HG02798 (cell line): ENCODE results near the gene RBM4B.

ENCODE experiments used
- ATAC-seq: cut with Tn5 transposase; IDR thresholded peaks from one replicate; pipeline ENCODE4 v1.9.1; 2021; ENCODE audit warnings: mild to moderate bottlenecking; ENCODE audit not compliant: unreplicated experiment, poor library complexity

Gene RBM4B

DNA sequence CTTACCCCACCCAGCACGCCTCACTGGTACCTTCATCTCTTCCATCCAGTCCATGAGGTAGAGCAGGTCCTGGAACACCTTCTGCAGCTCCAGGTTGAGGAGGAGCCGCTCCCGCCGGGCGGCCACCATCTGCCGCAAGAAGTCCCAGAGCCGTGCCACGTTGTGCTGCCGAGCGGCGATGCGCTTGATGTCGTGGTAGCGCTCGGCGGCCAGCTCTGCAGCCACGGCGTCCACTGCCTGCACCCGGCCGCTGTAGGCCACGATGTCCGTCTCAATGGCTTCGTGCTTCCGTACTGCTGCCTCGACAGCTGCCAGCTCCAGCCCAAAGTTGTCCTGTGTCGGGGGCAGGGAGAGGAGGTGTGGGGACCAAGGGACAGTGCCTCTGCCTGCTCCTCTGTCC is 29.8 kb upstream of the RBM4B start:
- no peak for ATAC-seq

DNA sequence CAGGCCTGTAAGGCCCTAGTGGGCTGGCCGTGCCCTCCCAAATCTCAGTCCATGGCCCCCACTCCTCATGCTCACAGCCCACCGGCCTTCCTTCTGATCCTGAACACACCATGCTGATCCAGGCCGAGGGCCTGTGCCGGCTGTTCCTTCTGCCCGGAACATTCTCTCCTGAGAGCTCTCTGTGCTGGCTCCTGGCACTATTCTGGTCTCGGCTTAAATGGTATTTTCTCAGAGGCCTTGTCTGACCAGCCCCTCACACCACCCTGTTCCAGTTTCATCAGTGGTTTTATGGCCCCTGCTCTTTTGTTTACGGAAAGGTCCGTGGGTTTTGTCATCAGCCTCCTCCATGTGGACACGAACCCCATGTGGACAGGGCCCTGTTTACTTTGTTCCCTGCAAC is 29.3 kb upstream of the RBM4B start:
- no peak for ATAC-seq

GRCh38 chr11:66705587-66706335 is 28.1 kb upstream of the RBM4B start:
- ATAC-seq = no peak

DNA sequence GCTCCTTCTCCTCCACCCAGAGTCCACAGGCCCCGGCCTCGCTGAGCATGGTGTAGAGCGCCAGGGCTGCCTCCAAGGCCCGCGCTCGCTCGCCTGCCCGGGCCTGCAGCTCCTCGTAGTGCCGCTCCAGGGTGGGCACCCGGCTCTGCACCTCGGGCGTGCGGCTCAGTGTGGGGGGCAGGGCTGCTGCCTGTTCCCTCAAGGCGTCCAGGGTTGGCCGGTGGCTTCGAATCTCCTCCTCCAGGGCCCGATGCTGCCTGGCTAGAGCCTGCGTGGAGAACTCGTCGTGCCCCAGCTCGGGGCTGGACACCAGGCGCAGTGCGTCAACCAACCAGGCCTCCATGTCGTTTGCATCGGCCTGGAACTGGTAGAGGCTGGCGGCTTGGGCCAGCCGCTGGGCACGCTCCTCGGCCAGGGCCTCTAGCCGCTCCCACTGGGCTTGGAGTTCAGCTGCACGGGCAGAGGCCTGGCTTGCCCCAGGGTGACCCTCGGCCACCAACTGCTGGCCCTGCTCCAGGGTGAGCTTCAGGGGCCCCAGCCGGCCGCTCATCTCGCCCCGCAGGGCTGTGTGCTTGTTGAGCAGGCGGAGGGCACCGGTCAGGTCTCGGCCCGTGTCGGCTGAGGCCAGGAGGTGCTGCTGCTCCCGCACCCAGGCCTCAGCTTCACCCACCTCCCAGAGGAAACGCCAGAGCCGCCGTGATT is 27.1 kb upstream of the RBM4B start:
- no peak for ATAC-seq

DNA sequence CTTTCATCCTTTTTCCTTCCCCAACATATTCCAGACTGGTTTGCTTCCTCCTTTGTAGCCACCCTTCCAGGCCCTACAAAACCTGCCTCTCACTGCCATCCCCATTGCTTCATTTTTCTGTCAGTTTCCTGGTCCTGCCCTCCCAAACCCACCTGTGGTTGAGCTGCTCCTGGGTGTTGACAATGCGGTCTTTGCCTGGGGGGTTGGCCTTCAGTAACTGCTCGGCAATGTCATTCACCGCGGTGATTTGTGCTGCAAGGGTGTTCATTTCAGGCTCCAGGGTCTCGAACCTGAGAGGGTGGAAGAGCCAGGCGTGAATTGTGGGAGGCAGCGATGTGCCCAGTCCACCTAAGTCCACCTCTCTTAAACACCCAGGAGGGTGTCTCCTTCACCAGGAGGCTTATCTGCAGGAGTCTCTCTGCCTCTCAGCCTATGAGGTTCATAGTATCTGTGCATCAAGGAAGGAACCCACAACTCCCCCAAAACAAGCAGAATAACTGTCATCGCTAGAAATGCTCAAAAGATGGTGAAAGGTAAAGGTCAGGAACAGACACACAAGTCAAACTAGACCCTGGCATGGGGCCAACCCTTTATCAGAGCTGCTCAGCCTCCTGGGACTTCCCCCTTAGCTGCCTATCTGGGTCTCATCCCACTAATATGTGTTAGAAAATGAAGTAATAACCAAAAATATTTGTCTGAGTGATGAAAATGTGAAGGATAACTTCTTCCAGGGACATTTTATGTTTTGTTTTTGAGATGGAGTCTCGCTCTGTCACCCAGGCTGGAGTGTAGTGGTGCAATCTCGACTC is 23.9 kb upstream of the RBM4B start:
- ATAC-seq = no peak

DNA sequence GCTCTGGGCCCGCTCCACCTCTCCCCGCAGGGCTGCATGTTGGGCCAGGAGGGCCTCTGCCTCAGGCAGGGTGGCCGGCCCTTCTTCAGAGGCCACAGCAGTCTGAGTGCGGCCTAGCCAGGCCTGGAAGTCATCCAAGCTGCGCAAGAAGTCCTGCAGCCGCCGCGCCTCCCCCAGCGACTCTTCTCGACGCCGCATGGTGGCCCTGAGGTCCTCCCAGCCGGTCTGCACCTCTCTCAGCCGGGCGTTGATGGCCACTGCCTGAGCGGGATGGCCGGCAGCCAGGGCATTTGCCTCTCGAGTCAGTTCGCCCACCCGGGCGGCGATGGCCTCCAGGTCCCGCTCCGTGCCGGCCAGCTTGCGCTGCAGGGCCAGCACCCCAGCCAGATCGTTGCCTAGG is 23.1 kb upstream of the RBM4B start:
- no peak for ATAC-seq

DNA sequence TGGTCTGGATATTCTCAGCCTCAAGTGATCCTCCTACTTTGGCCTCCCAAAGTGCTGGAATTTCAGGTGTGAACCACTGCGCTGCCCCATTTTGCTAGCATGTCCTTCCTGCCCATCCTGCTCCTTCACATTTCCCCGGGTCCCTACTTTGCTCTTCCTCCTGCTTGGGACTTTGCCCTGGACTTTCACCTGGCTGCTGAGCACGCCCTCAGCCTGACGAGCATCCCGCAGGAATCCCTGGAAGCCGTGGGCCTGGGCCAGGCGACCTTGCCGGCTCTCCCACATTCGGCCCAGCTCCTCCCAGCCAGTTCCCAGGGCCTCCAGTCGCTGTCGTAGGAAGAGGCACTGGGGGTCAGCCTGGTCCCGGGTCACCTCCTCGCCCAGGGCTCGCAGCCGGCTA is 22.6 kb upstream of the RBM4B start:
- ATAC-seq = no peak

GRCh38 chr11:66698491-66698890 is 20.8 kb upstream of the RBM4B start:
- ATAC-seq = no peak

GRCh38 chr11:66697988-66698387 is 20.3 kb upstream of the RBM4B start:
- no peak for ATAC-seq

DNA sequence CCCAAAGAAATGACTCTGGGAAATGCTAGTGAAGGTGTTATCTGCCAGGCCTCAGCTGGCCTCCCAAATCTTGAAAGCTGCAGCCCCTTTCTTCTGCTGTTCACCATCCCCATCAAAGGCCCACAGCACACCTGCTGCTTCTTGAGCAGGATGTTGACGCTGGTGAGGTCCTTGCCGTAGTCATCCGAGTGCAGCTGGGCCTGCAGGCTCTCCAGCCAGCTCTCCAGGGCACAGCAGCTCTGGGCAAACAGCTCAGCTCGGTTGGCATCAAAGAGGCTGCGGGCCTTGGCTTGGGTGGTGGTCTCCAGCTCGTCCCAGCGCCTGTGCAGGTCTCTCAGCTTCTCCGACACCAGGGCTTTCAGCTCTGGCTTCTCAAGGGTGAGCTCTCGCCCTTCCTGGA is 18.5 kb upstream of the RBM4B start:
- ATAC-seq = no peak

DNA sequence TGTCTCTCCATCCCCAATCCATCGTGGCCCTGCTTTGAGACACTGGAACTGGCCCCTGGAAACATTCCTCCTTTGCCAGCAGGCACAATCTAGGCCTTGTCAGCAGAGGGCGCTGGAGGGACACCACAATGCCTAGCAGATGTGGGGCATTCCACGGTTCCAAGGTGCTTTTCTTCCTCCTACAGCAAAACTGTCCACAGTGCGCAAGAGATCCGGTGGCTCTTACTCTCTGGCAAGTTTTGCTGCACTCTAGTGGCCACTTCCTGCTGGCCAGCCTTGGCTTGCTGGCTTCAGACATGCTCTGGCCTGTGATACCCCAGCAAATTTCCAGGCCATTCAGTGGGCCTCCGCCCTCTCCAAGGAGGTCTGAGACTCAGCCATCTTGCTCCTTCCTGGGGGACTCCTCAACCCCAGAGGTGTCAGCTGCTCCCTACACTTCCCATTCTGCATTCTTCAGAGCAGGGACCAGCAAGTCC is 17.1 kb upstream of the RBM4B start:
- ATAC-seq = peak; percentile 67

GRCh38 chr11:66694056-66694410 is 16.3 kb upstream of the RBM4B start:
- no peak for ATAC-seq

- no peak for ATAC-seq
Observed at GRCh38 chr11:66693356-66694055, 15.8 kb upstream of the RBM4B start.

DNA sequence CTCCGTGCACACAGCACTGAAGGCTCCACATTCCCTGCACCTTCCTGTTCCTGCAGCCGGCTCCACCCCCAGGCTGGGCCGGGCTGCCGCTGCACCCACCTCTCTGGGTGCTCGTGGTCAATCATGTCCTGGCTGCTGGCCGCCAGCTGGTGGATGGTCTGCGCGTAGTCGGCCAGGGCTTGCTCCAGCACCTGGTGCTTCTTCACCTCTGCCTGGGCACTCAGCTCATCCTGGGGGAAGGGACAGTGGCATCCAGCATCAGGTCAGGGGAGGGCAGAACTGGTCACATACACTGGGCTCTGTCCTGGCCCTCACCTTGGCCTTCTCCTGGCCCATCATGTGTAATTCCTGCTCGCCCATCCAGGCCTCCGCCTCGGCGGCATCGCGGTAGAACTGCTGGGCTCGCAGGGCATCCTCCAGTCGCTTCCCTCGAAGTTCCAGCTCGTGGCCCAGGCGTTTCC is 15.2 kb upstream of the RBM4B start:
- no peak for ATAC-seq

- ATAC-seq = no peak
Observed at GRCh38 chr11:66692446-66692845, 14.8 kb upstream of the RBM4B start.

DNA sequence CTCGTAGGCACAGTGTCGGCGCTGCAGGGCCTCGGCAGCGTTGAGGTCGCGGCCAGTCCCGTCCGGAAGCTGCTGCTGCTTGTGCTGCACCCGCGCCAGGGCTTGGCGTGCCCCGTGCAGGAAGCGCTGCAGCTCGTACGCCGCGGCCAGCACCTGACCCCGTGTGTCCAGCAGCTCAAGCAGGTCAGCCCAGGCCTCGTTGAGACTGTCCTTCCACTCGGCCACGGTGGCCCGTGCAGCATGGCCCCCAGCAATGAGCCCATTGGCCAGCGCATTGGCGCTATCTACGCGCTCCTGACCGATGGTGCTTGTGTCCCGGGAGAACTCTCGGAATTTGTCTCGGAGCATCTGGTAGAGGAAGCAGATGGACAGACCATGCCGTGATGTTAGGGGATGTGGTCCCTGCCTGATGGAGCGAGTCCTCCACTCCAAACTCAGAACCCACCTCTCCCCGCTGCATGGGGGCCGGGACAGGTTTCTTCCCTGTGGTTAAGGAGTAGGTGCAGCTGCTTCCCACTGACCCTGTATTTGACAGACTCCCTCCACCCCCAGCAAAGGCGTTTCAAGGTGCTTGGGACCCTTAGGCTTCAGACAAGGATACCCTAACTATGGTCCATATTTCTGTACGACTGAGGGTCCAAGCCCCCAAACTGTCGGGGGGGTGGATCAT is 13.8 kb upstream of the RBM4B start:
- ATAC-seq = no peak

- no peak for ATAC-seq
Observed at GRCh38 chr11:66689661-66690590, 12.2 kb upstream of the RBM4B start.

- ATAC-seq = no peak
Observed at GRCh38 chr11:66688561-66689534, 11.2 kb upstream of the RBM4B start.
